GM13977 (cell line): ENCODE data around the gene ADAMTS13.

ENCODE experiments used
- DNase-seq: peaks from one replicate; pipeline ENCODE4 v3.0.0; 2012; ENCODE audit warnings: low spot score
- in situ Hi-C: fragments of 300-500 bp; cut with MboI; formaldehyde crosslinking; loops from one replicate; pipeline ENCODE4 v1.12.0; 2022; ENCODE audit warnings: low sequenced_read_pairs, low pct_unique_long_range_greater_than_20kb, mixed read lengths, inconsistent platforms; ENCODE audit not compliant: unreplicated experiment
- TF ChIP-seq, protein P1 (sequence below): IDR thresholded peaks from 2 replicates; pipeline ENCODE4 v1.5.1; 2012; ENCODE audit warnings: mild to moderate bottlenecking, control low read depth; ENCODE audit not compliant: insufficient read depth; ENCODE audit errors: extremely low read depth, missing control alignments

ADAMTS13 gene

DNA sequence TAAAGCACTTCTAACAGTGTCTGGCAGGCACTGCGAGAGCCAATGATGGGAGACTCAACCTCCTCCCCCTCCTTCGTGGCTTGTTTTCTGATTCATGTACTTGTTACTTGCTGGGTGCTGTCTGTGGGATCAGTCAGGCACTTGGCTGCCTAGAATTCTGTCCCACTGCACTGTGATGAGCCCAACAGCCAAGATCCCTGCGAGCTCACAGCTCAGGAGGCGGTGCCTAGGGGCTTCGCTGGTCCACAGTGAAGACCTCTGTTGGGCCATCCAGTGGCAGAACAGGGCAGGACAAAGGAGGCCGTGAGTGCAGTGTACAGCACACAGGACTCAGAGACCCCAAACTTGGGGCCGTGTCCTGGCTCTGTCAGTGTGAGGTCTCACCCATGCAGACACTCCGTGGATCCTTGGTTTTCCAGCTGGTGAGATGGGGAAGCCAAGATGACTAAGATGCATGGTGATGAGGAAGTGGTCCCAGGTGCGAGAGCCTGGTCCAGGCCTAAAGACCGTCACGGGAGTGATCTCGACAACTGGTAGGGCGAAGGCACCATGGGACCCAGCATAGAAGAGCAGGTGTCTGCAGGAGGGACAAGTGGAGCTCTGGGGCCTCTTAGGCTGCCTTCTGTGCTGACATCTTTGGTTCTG, 83.1 kb downstream of the ADAMTS13 start:
- TF ChIP-seq, protein P1, sequence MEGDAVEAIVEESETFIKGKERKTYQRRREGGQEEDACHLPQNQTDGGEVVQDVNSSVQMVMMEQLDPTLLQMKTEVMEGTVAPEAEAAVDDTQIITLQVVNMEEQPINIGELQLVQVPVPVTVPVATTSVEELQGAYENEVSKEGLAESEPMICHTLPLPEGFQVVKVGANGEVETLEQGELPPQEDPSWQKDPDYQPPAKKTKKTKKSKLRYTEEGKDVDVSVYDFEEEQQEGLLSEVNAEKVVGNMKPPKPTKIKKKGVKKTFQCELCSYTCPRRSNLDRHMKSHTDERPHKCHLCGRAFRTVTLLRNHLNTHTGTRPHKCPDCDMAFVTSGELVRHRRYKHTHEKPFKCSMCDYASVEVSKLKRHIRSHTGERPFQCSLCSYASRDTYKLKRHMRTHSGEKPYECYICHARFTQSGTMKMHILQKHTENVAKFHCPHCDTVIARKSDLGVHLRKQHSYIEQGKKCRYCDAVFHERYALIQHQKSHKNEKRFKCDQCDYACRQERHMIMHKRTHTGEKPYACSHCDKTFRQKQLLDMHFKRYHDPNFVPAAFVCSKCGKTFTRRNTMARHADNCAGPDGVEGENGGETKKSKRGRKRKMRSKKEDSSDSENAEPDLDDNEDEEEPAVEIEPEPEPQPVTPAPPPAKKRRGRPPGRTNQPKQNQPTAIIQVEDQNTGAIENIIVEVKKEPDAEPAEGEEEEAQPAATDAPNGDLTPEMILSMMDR = no peak
- DNase-seq = no peak
- in situ Hi-C loops = no loop called here

DNA sequence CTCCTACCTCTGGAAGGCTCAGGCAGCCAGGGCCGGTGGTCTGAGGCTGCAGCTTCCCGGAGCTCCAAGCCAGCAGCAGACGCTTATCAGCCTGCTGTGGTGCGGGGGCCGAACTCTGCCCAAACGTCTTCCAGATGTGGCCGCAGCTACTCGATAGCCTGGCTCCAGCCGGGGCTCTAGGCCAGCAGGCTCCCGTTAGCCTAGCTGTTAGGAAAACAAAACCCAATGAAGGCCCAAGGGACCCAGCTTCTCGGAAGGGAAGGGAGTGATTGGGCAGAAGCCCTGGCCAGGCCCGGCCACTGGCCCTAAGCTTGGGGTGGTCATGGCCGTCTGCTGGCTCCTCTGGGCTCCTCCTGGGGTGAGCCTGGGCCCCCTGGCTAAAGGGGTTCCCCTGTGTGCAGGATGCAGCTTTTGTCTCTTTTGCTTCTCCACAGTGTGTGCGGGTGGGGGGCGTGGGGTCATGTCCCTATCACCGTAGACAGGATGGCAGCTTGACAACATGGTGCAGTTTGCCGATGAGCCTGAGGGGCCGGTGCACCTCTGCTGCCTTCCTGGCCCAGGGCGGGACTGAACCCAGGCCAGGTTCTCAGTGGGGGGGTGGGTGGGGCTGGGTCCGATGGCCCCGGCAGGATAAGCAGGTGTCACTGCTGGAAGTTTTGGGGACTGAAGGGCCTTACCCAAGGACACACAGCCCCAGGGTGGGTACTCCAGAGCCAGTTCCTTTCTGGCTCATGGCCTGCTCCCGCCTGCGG, 83.9 kb downstream of the ADAMTS13 start:
- TF ChIP-seq, protein P1 = no peak

DNA sequence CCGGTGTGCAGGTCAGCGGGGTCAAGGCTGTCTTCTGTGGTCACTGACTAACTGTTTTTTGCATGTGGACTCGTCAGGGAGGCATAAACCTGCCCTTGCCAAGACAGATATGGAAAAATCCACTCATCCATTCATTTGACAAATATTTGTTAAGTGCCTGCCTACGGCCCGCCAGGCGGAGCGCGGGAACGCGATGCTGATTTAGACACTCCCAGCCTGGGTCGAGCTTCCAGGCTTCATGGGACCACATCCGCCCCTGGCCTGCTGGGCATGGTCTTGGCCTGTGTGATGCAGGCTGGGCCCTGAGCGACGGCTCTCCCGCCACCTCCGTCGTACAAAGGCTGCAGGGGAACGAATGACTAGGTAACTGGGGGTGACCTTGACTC, 84.5 kb downstream of the ADAMTS13 start:
- TF ChIP-seq, protein P1 = no peak
- no peak for DNase-seq
- in situ Hi-C loops = no loop called here

More for the DNA sequence above, 83.9 kb downstream of the ADAMTS13 start:
- no peak for DNase-seq
- in situ Hi-C loops = no loop called here

DNA sequence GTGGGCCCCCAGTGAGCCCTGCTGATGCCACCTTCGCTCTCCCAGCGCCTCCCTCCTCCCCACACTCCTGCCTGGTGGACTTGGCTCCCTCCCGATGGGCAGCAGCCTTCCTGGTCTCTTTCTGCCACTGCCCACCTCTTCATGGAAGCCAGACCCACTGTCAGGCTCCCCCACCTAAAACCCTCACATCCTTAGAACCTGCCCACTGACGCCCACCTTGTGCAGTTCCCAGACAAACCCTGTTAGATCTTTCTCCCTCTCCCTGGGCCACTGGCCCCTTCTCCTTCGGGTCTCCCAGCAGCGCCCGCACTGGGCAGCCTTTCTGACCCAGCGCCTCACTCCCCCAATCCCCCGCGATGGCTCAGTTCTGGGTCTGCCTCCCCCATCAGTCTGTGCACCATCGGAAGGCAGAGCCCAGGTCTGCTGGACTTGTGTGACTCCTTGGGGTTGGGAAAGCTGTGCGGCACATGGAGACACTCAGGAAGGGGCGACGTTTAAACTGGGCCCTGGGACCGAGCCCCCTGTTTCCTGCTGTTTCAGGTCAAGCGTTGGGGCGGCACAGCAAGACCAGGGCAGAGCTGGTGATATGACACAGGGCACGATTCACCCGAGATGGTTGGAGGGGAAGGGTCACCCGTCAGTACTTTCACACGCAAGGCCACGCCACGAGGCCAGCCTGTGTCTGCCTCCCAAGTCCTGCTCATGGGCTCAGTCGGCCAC, 85.2 kb downstream of the ADAMTS13 start:
- TF ChIP-seq, protein P1 = no peak
- in situ Hi-C loops = no loop called here
- DNase-seq = no peak

DNA sequence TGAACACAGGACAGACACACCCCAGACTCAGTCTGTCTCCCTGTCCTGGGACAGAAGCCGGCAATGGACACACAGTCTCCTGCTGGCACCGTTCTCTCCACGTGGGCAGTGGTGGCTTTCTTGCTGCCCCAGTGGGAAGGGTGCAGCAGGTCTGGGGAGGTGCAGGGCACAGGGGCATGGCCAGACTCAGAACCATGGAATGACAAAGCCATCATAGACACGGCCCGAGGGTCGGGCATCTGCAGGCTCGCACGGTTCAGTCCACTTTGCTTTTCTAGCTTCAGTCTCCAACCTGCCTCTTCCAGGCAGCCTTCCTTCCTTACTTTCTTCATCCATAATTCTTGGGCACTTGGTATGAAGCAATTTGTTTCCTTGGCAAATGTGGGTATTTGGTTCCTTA, 85.9 kb downstream of the ADAMTS13 start:
- TF ChIP-seq, protein P1 = no peak
- in situ Hi-C loops = no loop called here
- DNase-seq = no peak
